Umbilical cord (tissue), 2 donors: Measurements from ENCODE around the gene SH3TC1. TPM values are rescaled to one million over a fixed set of nuclear protein-coding genes. Genes with fewer than 3 reads are reported as not detected.

Experiments used
- DNase-seq: peaks from one replicate; pipeline ENCODE4 v3.0.0-alpha.2; 2015; ENCODE audit warnings: low spot score
- total RNA-seq: library from RNA; depleted of rRNA; stranded (reverse); fragments of >200 nt; gene quantifications from one replicate; pipeline ENCODE4 v1.2.3, GENCODE V29; 2014; ENCODE audit warnings: low replicate concordance; ENCODE audit not compliant: insufficient read depth

The SH3TC1 gene
- total RNA-seq, 1 donor from 2014 or later, result 59.5 TPM

DNA sequence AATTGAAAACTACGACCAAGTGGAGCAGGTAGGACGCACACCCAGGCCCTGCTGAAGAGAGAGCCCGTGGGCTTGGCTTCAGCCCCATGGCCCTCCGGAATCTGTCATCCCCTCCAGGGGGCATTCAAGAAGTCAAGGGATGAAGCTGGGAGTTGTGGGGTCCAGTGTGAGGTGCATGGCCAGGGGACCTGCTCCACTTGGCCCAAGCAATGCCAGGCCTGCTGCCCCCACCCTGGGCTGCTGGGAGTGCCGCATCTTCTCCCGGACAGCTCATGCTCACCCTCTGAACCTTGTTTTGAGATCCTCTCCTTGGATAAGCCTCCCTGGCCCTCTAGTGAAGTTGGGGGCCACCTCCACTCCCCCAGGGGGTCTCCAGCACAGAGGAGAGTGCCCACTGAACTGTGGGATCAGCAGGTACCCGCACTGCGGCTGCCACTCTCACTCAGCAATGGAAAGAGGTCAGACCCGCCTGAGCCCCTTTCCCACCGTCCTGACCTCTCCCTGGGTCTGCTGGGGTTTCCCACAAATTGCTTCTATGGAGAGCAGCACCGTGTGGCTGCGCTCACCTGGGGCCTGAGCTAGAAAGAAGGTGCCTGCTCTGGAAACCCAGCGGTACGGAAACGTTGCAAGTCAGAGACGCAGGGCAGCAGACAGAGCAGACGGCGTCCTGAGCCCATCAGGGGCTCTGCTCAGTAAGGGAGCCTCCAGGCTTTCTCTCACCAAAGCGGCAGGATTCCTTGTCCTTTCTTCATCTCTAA, 35.5 kb upstream of the SH3TC1 start:
- DNase-seq, result no peak

DNA sequence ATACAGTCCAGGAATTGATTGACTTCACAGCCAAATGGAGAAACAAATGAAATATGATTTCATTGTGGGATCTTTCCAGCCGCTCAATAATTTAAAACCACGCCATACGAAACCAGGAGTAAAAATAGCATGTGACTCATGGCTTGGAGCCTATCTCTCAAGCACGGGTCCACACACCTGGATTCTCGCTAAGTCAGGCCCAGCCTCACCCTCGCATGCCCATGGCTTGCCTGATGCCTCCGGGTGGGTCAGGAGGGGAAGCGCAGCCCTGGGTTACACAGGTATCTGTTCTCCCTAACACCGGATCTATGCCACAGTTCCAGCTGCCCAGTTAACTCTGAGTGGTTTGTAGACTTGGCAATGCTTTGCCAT, 34.9 kb upstream of the SH3TC1 start:
- no peak for DNase-seq

DNA sequence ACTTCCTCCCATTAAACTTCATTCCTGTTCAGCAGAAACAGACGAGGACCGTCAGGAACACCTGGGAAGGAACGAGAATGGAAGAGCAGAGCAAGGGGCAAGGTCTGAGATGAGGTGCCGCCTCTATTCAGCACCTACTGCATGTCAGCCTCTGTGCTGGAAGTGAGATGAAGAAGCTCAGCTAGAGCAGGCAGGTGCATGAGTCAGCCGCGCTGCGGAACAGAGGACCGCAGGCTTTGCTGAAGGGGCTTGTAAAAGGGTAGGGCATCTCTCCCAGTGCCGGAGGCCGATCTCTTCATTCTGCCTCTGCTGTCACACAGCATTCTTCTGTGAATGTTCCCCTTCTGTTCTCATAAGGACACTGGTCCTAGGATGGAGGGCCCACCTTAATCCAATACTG, 34.4 kb upstream of the SH3TC1 start:
- DNase-seq, result no peak

GRCh38 chr4:8165374-8165896, 33.7 kb upstream of the SH3TC1 start:
- DNase-seq, result no peak

DNA sequence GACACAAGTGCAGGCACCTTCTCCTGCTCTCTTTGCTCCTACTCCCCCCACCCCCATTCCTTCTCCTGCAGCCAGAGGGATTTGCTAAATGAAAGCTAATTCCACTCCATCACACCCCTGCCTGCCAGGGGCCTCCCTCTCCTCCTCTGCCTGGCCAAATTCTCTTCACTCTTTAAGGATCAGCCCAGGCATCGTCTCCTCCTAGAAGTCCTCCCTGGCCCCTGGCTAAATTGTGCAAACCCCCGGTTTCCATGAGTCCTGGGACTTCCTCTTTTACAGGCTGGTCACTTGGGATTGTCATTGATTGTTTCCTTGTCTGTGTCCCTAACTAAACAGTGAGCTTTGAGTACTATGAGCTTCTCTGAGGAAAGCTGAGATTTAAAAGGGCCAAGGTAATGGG, 31.8 kb upstream of the SH3TC1 start:
- no peak for DNase-seq

GRCh38 chr4:8167815-8168214, 31.3 kb upstream of the SH3TC1 start:
- peak; percentile 50 for DNase-seq

- DNase-seq, result no peak
Observed at GRCh38 chr4:8168232-8168631, 30.9 kb upstream of the SH3TC1 start.

DNA sequence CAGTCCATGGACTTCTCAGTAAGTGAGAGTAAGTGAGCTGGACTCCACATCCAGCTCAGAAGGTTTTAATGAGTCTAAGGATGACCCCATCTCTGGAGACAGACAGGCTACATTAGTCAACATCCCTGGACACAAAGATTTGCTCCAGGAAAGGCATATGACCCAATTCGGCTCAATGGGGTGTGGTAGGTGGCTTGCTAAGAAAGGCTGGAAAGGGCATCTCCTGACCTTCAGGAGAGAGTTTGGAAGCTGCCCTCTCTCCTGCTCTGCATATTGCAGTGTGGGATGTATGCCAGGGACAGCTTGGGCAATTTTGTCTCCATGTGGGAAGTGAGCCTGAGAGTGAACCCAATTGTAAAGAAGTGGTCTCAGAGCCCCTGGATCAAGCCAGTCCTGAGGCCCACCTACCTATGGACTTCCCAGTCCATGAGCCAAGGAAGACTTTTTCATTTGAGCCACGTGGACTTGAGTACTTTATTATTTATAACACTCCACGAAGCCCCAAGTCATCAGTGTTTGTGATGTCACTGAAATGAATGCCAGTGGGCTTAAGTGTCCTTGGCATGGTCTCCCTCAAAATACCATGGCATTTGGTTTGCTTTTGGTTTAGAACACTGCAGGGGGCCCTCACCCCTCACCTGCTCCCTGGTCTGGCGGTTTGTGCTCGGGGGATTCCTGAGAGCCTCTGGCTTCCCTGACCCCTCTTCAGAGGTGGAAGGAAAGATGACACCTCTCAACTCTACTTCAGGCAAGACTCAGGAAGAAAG, 30.1 kb upstream of the SH3TC1 start:
- no peak for DNase-seq

- no peak for DNase-seq
Observed at GRCh38 chr4:8169763-8170162, 29.3 kb upstream of the SH3TC1 start.

DNA sequence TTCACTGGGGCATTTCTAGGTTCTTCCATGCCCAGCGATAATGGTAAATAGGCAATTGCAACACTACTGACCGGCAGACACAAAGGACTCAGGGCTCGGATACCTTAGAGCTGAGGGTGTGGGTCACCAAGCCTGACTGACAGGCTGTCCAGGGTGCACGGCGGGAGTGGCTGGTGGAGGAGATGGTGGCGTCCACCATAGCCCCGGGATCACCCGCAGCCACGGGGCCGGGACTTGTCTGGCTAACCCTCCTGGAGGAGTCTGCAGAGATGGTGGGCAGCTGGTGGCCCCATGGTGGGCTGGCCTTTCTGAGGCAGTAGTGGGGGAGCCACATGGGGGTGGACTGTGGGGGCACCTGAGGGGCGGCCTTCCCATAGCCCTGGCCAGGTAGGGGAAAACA, 28.7 kb upstream of the SH3TC1 start:
- DNase-seq, result no peak

DNA sequence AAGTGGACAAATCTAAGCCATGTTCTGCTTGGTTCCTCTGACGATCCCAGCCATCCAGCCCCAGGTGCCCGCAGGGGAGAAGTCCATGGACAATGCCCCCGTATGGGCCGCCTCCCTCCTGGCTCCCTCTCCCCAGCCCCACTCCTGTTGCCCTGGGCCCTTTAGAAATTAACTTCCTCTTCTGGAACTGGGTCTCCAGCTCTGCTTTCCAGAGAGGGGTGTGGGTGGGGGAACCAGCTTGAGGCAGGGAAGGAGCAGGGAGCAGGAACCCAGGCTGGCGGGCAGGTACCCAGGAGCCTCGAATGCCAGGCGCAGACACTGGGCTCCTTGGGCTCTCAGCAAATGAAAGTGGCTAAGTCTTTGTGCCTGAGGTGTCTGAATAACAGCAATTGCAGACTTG, 27.8 kb upstream of the SH3TC1 start:
- no peak for DNase-seq

GRCh38 chr4:8171984-8172924, 26.8 kb upstream of the SH3TC1 start:
- DNase-seq, result no peak

DNA sequence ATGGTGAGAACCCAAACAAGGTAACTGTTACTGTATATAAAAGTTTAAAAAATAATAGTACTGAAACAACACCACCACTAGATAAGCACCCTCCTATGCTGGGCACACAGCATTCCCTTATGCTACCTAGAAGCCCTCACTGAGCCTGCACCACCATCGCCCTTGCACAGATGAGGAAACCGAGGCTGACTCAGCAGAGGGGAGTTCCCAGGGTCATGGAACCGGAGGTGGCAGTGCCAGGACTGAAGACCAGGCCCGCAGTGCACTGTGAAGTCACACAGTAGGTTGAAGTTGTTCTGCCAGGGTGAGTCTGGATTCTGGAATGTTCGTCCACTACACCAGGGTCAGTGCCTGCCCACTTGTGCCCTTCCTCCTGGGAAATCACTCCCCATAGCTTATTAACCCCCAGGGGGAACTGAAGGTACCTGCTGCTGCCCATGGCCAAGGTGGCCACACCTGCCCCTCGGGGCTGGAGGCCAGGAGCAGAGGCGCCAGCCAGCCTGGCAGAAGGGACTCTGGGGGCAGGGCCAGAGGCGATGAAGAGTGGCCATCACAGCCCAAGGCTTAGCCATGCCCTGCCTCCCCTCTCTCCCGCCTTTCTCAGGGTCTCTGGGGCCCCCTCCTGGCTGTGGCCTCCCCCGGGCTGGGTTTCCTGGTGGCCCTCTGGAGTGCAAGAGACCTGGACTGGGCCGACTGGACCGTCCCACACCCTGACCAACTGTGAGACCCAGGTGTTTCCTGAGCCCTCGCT, 25.4 kb upstream of the SH3TC1 start:
- DNase-seq, result no peak

- DNase-seq, result no peak
Observed at GRCh38 chr4:8174970-8175369, 24.1 kb upstream of the SH3TC1 start.

DNA sequence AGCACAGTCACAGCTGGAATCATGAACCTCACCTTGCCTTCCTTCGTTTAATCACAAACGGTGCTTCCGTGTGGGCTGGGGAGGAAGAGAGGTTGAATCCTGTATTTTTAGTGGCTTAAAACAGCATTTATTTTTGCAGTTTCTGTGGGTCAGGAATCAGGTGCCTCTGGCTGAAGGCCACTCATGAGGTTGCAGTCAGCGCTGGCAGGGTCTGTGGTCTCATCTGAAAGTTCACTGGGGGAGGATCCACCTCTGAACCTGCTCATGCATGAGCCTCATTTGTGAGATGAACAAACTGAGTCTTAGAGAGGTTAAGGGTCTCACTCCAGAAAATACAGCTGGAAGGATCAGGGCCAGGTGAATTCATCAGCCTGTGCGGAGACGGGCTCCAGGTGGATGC, 23.4 kb upstream of the SH3TC1 start:
- no peak for DNase-seq

DNA sequence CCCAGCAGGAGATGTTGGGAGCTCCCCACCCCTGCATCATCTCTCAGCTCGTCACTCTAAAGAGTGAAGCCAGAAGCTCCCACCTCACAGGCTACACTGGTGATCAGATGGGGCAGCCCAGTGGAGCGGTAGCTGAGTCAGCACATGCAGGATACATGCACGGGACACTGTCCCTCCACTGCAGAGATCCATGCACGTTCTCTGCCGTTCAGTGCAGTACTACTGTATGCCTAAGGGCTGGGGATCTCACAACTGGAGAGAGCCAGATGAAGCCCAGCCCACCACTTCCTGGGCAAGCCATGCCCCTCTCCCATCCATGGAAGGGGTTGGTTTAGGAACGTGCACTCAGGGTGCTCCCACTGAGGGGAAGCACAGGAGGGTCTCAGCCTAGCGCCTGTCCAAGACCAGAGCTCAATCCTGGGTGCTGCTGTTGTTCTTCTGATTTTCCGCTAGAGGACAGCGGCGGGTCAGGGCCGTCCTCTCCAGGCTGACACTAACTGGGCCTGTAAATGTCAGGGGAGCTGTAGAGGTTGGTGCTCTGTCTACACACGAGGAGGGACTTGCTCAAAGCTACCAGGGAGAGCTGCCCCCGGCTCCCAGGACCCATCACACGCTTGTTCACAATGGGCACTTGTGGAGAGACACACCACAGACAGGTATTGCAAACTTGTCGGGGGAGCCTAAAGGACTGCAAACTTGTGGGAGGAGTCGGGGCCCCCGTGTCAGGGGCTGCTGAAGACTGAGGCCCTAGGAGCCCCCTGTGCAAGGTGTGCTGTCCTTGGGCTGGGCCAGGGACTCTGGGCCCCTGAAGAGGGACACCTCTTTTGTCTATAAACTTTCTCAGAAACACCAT, 22.3 kb upstream of the SH3TC1 start:
- DNase-seq, result peak; percentile 53

DNA sequence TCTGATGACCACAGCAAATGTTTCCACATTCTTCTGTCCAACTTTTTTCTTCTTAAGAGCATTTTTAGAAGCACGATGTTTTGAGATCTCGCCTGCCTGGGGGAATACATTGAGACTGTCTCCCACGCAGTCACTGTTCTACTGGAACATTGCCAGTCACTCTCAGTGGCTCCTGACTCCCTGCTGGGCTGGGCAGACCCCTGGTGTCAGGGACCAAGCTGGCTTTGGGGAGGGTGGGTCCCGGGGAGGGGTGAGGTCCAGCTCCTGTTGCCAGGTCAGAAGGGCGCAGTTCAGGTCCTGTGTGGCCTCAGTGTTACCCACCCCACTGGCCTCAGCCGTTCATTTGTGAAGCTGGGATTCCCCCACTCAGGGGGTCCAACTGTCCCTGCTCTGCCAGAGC, 21.5 kb upstream of the SH3TC1 start:
- DNase-seq, result no peak

DNA sequence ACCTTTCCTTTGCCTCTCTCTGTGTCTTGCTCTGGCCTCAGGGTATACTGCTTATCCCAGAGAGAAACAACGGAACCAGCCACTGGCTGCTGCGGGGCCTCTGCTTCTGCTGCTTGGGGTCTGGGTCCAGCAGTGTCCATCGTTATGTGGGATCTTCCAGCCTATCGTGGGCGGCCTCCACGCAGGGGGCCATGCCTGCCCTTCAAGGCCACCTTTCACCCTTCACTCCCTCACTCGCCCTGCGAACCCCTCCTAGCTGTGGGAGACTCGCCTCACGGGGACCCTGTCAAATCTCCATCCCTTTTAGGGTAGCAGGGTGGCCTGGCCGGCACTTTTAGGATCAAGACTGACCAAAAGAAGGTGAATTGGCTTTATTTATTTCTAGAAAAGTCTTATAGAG, 21.1 kb upstream of the SH3TC1 start:
- no peak for DNase-seq

GRCh38 chr4:8179074-8179473, 20.0 kb upstream of the SH3TC1 start:
- DNase-seq, result no peak

- DNase-seq, result no peak
Observed at GRCh38 chr4:8179771-8180170, 19.3 kb upstream of the SH3TC1 start.
